Activated naive CD4-positive, alpha-beta T cell treated with anti-CD3 and anti-CD28 coated beads for 36 hours (primary cell): ENCODE measurements around the gene RNF2. TPM values are rescaled to one million over a fixed set of nuclear protein-coding genes. Genes with fewer than 3 reads are reported as not detected.

Experiments
- CTCF ChIA-PET: fragments of 350-600 bp; sonication (Branson Sonifier 250); formaldehyde crosslinking; loops from one replicate; lab custom pipeline; 2021; ENCODE audit warnings: antibody characterized with exemption; lab: Charles Lee
- DNase-seq: peaks from one replicate; pipeline ENCODE4 v3.0.0-alpha.2; 2020
- H3K27ac Mint-ChIP-seq: one replicate; pipeline ENCODE4 v1.8.0; 2021; ENCODE audit warnings: mild to moderate bottlenecking, mixed read lengths
- H3K27me3 Mint-ChIP-seq: one replicate; pipeline ENCODE4 v1.8.0; 2021; ENCODE audit warnings: low read depth, mixed read lengths
- H3K36me3 Mint-ChIP-seq: one replicate; pipeline ENCODE4 v1.8.0; 2021; ENCODE audit warnings: low read depth, mixed read lengths
- H3K4me1 Mint-ChIP-seq: one replicate; pipeline ENCODE4 v1.8.0; 2021; ENCODE audit warnings: low read depth, mixed read lengths
- H3K4me3 Mint-ChIP-seq: one replicate; pipeline ENCODE4 v1.8.0; 2021; ENCODE audit warnings: mild to moderate bottlenecking, moderate library complexity, mixed read lengths
- H3K9me3 Mint-ChIP-seq: one replicate; pipeline ENCODE4 v1.8.0; 2021; ENCODE audit warnings: mixed read lengths
- intact Hi-C: fragments of 100-400 bp; cut with micrococcal nuclease; formaldehyde crosslinking; loops from one replicate; pipeline ENCODE4 v1.15.1; 2023
- total RNA-seq, 2 experiments: library from RNA; stranded (reverse); gene quantifications; one replicate each; pipeline ENCODE4 v1.2.3, GENCODE V29; 2021

Gene RNF2
- total RNA-seq, 2 experiments from 2014 or later = 19.2 to 23.4 TPM

- peaks cover 36% of the 10 kb centered on the region for H3K9me3 Mint-ChIP-seq
- no peak overlapping the region for H3K4me3 Mint-ChIP-seq
- peaks cover 9% of the 10 kb centered on the region for H3K36me3 Mint-ChIP-seq
- H3K27ac Mint-ChIP-seq = no peak overlapping the region
- no peaks in the 10 kb centered on the region for H3K27me3 Mint-ChIP-seq
- CTCF ChIA-PET = interaction anchor here (1.0 kb wide), 1 partner anchor 62 kb away, joined by 3 read pairs; no protein-coding TSS in a partner anchor
- H3K4me1 Mint-ChIP-seq = no peaks in the 10 kb centered on the region
- DNase-seq = no peak
- intact Hi-C loops = no loop called here
These were observed 63.0 kb downstream of the RNF2 start for GRCh38 chr1:185108321-185108720.

DNA sequence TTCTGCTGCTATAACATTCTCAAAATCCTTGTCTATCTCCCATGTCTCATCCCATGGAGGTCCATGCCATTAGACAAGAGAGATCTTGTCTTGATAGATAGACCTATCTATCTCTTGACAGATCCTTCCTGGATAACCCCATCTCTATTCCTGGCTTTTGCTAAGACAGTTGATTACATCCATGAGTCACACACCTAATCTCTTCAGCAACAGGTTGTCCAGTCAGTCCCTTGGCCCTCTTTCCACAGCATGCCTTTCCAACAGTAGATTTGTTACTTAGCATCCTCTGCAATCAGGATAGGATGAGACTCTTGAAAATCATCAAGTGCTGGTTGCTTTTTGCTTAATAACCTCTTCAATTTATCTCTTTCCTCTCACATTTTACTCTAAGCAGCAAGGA is 64.8 kb downstream of the RNF2 start:
- peaks cover 1% of the 10 kb centered on the region for H3K36me3 Mint-ChIP-seq
- H3K27me3 Mint-ChIP-seq = no peaks in the 10 kb centered on the region
- H3K4me1 Mint-ChIP-seq = no peaks in the 10 kb centered on the region
- CTCF ChIA-PET = interaction anchor here (0.6 kb wide), 2 partner anchors 25 to 128 kb away, joined by 3 read pairs; no protein-coding TSS in a partner anchor
- peaks cover 36% of the 10 kb centered on the region for H3K9me3 Mint-ChIP-seq
- H3K4me3 Mint-ChIP-seq = no peak overlapping the region
- intact Hi-C loops = no loop called here
- DNase-seq = no peak
- no peak overlapping the region for H3K27ac Mint-ChIP-seq

DNA sequence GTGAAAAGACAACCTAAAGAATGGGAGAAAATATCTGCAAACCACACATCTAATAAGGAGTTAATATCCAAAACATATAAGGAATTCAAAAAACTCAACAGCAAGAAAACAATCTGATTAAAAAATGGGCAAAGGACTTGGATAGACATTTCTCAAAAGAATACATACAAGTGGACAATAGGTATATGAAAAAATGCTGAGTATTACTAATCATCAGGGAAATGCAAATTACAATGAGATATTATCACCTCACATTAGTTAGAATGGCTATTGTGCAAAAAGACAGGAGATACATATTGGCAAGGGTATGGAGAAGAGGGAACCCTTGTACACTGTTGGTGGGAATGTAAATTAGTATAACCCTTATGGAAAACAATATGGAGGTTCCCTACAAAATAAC is 66.5 kb downstream of the RNF2 start:
- no peaks in the 10 kb centered on the region for H3K4me1 Mint-ChIP-seq
- CTCF ChIA-PET = no interaction called here
- no peaks in the 10 kb centered on the region for H3K27me3 Mint-ChIP-seq
- DNase-seq = no peak
- H3K36me3 Mint-ChIP-seq = peaks cover 1% of the 10 kb centered on the region
- intact Hi-C loops = no loop called here
- H3K9me3 Mint-ChIP-seq = peaks cover 31% of the 10 kb centered on the region
- no peak overlapping the region for H3K4me3 Mint-ChIP-seq
- H3K27ac Mint-ChIP-seq = no peak overlapping the region

DNA sequence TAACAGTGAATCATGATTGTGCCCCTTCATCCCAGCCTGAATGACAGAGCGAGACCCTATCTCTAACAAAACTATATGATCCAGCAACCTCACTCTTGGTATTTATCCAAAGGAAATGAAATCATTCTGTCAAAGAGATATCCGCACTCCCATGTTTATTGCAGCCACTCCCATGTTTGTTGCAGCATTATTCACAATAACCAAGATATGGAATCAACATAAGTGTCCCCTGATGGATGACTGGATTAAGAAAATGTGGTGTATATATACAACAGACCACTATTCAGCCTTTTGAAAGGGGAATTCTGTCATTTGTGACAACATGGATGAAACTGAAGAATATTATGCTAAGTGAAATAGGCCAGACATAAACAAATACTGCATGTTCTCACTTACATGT is 67.0 kb downstream of the RNF2 start:
- H3K9me3 Mint-ChIP-seq = peaks cover 28% of the 10 kb centered on the region
- H3K36me3 Mint-ChIP-seq = peaks cover 1% of the 10 kb centered on the region
- no peak for DNase-seq
- no peaks in the 10 kb centered on the region for H3K4me1 Mint-ChIP-seq
- intact Hi-C loops = no loop called here
- H3K27ac Mint-ChIP-seq = no peak overlapping the region
- H3K4me3 Mint-ChIP-seq = no peak overlapping the region
- CTCF ChIA-PET = no interaction called here
- H3K27me3 Mint-ChIP-seq = no peaks in the 10 kb centered on the region

GRCh38 chr1:185129708-185130107 is 84.3 kb downstream of the RNF2 start:
- peaks cover 32% of the 10 kb centered on the region for H3K36me3 Mint-ChIP-seq
- no peak for DNase-seq

GRCh38 chr1:185132534-185132933 is 87.2 kb downstream of the RNF2 start:
- Mint-ChIP-seq H3K36me3 (peaks cover 34% of the 10 kb centered on the region), H3K9me3 (peaks cover 3% of the 10 kb centered on the region), H3K4me3 (no peak overlapping the region), H3K27ac (no peak overlapping the region), H3K27me3 (no peaks in the 10 kb centered on the region), H3K4me1 (no peaks in the 10 kb centered on the region)
- intact Hi-C loops = no loop called here
- no peak for DNase-seq
- CTCF ChIA-PET = no interaction called here

More at GRCh38 chr1:185129708-185130107, 84.3 kb downstream of the RNF2 start:
- Mint-ChIP-seq H3K4me1 (no peaks in the 10 kb centered on the region), H3K27ac (no peak overlapping the region), H3K4me3 (no peak overlapping the region), H3K9me3 (peaks cover 3% of the 10 kb centered on the region), H3K27me3 (no peaks in the 10 kb centered on the region)
- intact Hi-C loops = no loop called here
- CTCF ChIA-PET = no interaction called here

- no peak for DNase-seq
- no peaks in the 10 kb centered on the region for H3K27me3 Mint-ChIP-seq
- CTCF ChIA-PET = no interaction called here
- H3K4me3 Mint-ChIP-seq = no peak overlapping the region
- peaks cover 29% of the 10 kb centered on the region for H3K36me3 Mint-ChIP-seq
- H3K27ac Mint-ChIP-seq = no peak overlapping the region
- intact Hi-C loops = no loop called here
- no peaks in the 10 kb centered on the region for H3K4me1 Mint-ChIP-seq
- no peaks in the 10 kb centered on the region for H3K9me3 Mint-ChIP-seq
These were observed 92.7 kb downstream of the RNF2 start for GRCh38 chr1:185137896-185138545.

DNA sequence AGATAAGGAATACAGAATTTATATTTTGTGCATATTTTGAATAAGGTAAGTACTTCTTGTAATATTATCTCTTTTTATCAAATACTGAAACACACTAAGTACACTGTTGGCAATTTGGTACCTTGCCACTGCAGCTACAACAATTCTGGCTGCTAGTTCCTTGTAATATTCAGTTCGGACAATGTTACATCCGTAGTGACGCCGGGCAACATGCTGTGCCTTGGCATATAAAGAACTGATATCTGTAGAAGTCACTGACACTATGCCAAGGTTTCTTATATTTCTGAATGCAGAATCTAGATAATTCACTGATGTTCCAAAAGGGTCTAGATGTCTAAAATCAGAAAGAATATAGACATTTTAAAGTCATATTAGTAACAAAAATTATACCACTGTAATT is 93.9 kb downstream of the RNF2 start:
- H3K27ac Mint-ChIP-seq = no peak overlapping the region
- H3K4me3 Mint-ChIP-seq = no peak overlapping the region
- CTCF ChIA-PET = no interaction called here

DNA sequence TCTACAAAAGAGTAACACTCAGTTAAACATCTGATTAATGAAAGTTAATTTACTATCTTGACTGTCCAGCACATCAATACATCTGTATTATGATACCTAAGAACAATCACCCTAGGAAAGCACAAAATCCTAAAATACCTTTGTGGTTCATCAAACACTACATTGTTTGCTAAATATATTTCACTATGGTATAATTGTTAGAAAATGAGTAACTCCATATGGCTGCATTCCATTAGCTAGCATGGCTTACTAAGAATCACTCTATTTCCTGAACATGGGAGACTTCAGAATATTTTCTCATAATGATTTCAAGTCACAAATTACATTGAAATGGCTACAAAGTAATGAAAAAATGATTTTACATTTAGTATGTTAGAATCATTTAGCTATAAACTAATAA is 98.9 kb downstream of the RNF2 start:
- CTCF ChIA-PET = no interaction called here
- peaks cover 27% of the 10 kb centered on the region for H3K36me3 Mint-ChIP-seq
- DNase-seq = no peak
- H3K9me3 Mint-ChIP-seq = no peaks in the 10 kb centered on the region
- no peaks in the 10 kb centered on the region for H3K4me1 Mint-ChIP-seq
- intact Hi-C loops = no loop called here
- no peak overlapping the region for H3K27ac Mint-ChIP-seq
- H3K4me3 Mint-ChIP-seq = no peak overlapping the region
- no peaks in the 10 kb centered on the region for H3K27me3 Mint-ChIP-seq

More for the DNA sequence above, 93.9 kb downstream of the RNF2 start:
- Mint-ChIP-seq H3K27me3 (no peaks in the 10 kb centered on the region), H3K9me3 (no peaks in the 10 kb centered on the region), H3K4me1 (no peaks in the 10 kb centered on the region), H3K36me3 (peaks cover 25% of the 10 kb centered on the region)
- intact Hi-C loops = no loop called here
- no peak for DNase-seq

GRCh38 chr1:185151215-185151614 is 105.9 kb downstream of the RNF2 start:
- H3K27ac Mint-ChIP-seq = no peak overlapping the region
- no peak for DNase-seq
- peaks cover 25% of the 10 kb centered on the region for H3K4me1 Mint-ChIP-seq
- no peak overlapping the region for H3K4me3 Mint-ChIP-seq
- H3K9me3 Mint-ChIP-seq = no peaks in the 10 kb centered on the region
- H3K27me3 Mint-ChIP-seq = no peaks in the 10 kb centered on the region
- CTCF ChIA-PET = interaction anchor here (2.0 kb wide), 1 partner anchor 19 kb away, joined by 7 read pairs; no protein-coding TSS in a partner anchor
- intact Hi-C loops = no loop called here
- peaks cover 25% of the 10 kb centered on the region for H3K36me3 Mint-ChIP-seq

Other genes starting within 250 kb of the RNF2 start
- gene NIBAN1, start 71.0 kb upstream of the RNF2 start, total RNA-seq = 1 to 10 TPM; 4.2 to 4.5 TPM
- gene TRMT1L, start 111.4 kb downstream of the RNF2 start, total RNA-seq = 10 to 100 TPM; 26.6 to 28.7 TPM
- gene SWT1, start 111.6 kb downstream of the RNF2 start, total RNA-seq = 1 to 10 TPM; 1.7 to 2.9 TPM